Fibroblast of lung (primary cell): ENCODE data around the gene FOXRED1. TPM values are rescaled to one million over a fixed set of nuclear protein-coding genes. Genes with fewer than 3 reads are reported as not detected.
"Not testable (repeated sequence)": the region's sequence is repeated elsewhere in the genome, so short reads cannot be mapped to it uniquely, and the experiment has no call there.

Experiments used
- DNase-seq, 2 donors: peaks; one replicate each; pipeline versions ENCODE4 v3.0.0 to v3.0.0-alpha.2; 2010; ENCODE audit warnings: low read depth in 2 of 2
- H2AFZ ChIP-seq: 2 replicates; pipeline ENCODE4 v1.5.1; 2012; ENCODE audit warnings: low read length, control low read depth, inconsistent platforms
- H3K27ac ChIP-seq: 2 replicates; pipeline ENCODE4 v1.5.1; 2011; ENCODE audit warnings: low read length, control low read depth; ENCODE audit not compliant: insufficient read depth
- H3K27me3 ChIP-seq: 2 replicates; pipeline ENCODE4 v1.5.1; 2011; ENCODE audit warnings: mild to moderate bottlenecking, low read length; ENCODE audit not compliant: control insufficient read depth, insufficient read depth
- H3K36me3 ChIP-seq: 2 replicates; pipeline ENCODE4 v1.5.1; 2011; ENCODE audit warnings: low read length; ENCODE audit not compliant: control insufficient read depth, insufficient read depth
- H3K4me1 ChIP-seq: 2 replicates; pipeline ENCODE4 v1.5.1; 2011; ENCODE audit warnings: low read length; ENCODE audit not compliant: control insufficient read depth, insufficient read depth; ENCODE audit errors: extremely low read depth
- H3K4me2 ChIP-seq: 2 replicates; pipeline ENCODE4 v1.5.1; 2011; ENCODE audit warnings: low read length, control low read depth; ENCODE audit not compliant: insufficient read depth; ENCODE audit errors: extremely low read depth
- H3K4me3 ChIP-seq, 4 experiments: fragments of 200-600 bp in 1 of 4; sonication (generic) in 1 of 4; replicated peaks in 1 of 4; 2 replicates each; pipeline ENCODE4 v1.5.1; 2011 to 2016; ENCODE audit warnings: low read length in 4 of 4, low read depth in 3 of 4, mild to moderate bottlenecking in 3 of 4, control low read depth in 2 of 4, inconsistent platforms in 1 of 4, mixed read lengths in 1 of 4; ENCODE audit not compliant: insufficient read depth in 1 of 4; ENCODE audit errors: control extremely low read depth in 1 of 4
- H3K79me2 ChIP-seq: 2 replicates; pipeline ENCODE4 v1.5.1; 2012; ENCODE audit warnings: mild to moderate bottlenecking, low read length, inconsistent platforms; ENCODE audit not compliant: control insufficient read depth, insufficient read depth
- H3K9ac ChIP-seq: 2 replicates; pipeline ENCODE4 v1.5.1; 2011; ENCODE audit warnings: mild to moderate bottlenecking, low read length, control low read depth; ENCODE audit not compliant: insufficient read depth
- H3K9me3 ChIP-seq: 2 replicates; pipeline ENCODE4 v1.5.1; 2012; ENCODE audit warnings: low read depth, low read length; ENCODE audit not compliant: control insufficient read depth, insufficient read depth
- H4K20me1 ChIP-seq: 2 replicates; pipeline ENCODE4 v1.5.1; 2011; ENCODE audit warnings: low read length; ENCODE audit not compliant: control insufficient read depth, insufficient read depth; ENCODE audit errors: extremely low read depth
- EZH2 ChIP-seq: IDR thresholded peaks from 2 replicates; pipeline ENCODE4 v1.5.1; 2012; ENCODE audit warnings: low read length, control low read depth, mild to moderate bottlenecking; ENCODE audit errors: missing control alignments
- polyA plus RNA-seq, 2 donors: library from polyadenylated mRNA; depleted of rRNA in 1 of 2; stranded (reverse) in 1 of 2; unstranded in 1 of 2; fragments of >200 nt; gene quantifications; 2 replicates each; pipeline ENCODE4 v1.2.1, GENCODE V29; 2011 to 2012; ENCODE audit warnings: missing spikeins in 1 of 2
- total RNA-seq: library from RNA; depleted of rRNA; stranded (reverse); fragments of >200 nt; gene quantifications from 2 replicates; pipeline ENCODE4 v1.2.1, GENCODE V29; 2014
- TF ChIP-seq, protein P1 (sequence below), 2 donors: IDR thresholded peaks in 1 of 2; conservative IDR thresholded peaks in 1 of 2; 1 replicate in 1 of 2; 2 replicates in 1 of 2; pipeline ENCODE4 v1.5.1; 2011 to 2012; ENCODE audit warnings: low read length in 2 of 2, control low read depth in 1 of 2, inconsistent platforms in 1 of 2, low read depth in 1 of 2, mild to moderate bottlenecking in 1 of 2

FOXRED1 gene
- total and polyA plus RNA-seq, 2 donors (not counting 1 experiment from before 2014, with no cell fraction given) = 8.6 to 8.8 TPM

GRCh38 chr11:126307706-126308105, 38.8 kb downstream of the FOXRED1 start:
- H3K9me3 ChIP-seq = no peaks in the 10 kb centered on the region
- TF ChIP-seq, protein P1, sequence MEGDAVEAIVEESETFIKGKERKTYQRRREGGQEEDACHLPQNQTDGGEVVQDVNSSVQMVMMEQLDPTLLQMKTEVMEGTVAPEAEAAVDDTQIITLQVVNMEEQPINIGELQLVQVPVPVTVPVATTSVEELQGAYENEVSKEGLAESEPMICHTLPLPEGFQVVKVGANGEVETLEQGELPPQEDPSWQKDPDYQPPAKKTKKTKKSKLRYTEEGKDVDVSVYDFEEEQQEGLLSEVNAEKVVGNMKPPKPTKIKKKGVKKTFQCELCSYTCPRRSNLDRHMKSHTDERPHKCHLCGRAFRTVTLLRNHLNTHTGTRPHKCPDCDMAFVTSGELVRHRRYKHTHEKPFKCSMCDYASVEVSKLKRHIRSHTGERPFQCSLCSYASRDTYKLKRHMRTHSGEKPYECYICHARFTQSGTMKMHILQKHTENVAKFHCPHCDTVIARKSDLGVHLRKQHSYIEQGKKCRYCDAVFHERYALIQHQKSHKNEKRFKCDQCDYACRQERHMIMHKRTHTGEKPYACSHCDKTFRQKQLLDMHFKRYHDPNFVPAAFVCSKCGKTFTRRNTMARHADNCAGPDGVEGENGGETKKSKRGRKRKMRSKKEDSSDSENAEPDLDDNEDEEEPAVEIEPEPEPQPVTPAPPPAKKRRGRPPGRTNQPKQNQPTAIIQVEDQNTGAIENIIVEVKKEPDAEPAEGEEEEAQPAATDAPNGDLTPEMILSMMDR (conservative IDR thresholded peaks at IDR 0.05 in 1 of 2, IDR thresholded peaks at IDR 0.05 in 1 of 2; ENCODE audit: low read depth in 1 of 2, low read length in 2 of 2) = peak; percentile 43 to 60
- no peak for TF ChIP-seq EZH2
- DNase-seq = peak; percentile 39 to 66
- H3K9ac ChIP-seq = no peak overlapping the region
- H3K27ac ChIP-seq = no peak overlapping the region
- peaks cover 3% of the 10 kb centered on the region for H3K36me3 ChIP-seq
- H2AFZ ChIP-seq = no peak overlapping the region
- H3K79me2 ChIP-seq = no peaks in the 10 kb centered on the region
- no peak overlapping the region for H3K4me3 ChIP-seq
- no peak overlapping the region for H3K4me2 ChIP-seq
- H3K4me1 ChIP-seq = peaks cover 4% of the 10 kb centered on the region
- no peaks in the 10 kb centered on the region for H3K27me3 ChIP-seq
- H4K20me1 ChIP-seq = no peaks in the 10 kb centered on the region

- Histone ChIP-seq H3K27me3 (no peaks in the 10 kb centered on the region), H3K36me3 (peaks cover 3% of the 10 kb centered on the region), H3K9me3 (no peaks in the 10 kb centered on the region), H3K4me3 (no peak overlapping the region), H4K20me1 (no peaks in the 10 kb centered on the region), H3K4me1 (peaks cover 2% of the 10 kb centered on the region), H3K4me2 (no peak overlapping the region), H3K9ac (no peak overlapping the region), H2AFZ (no peak overlapping the region), H3K79me2 (no peaks in the 10 kb centered on the region), H3K27ac (no peak overlapping the region)
- DNase-seq = no peak
- no peak for TF ChIP-seq EZH2
- TF ChIP-seq, protein P1 (conservative IDR thresholded peaks at IDR 0.05 in 1 of 2, IDR thresholded peaks at IDR 0.05 in 1 of 2; ENCODE audit: low read depth in 1 of 2, low read length in 2 of 2) = no peak
Observed at GRCh38 chr11:126308271-126308671, 39.3 kb downstream of the FOXRED1 start.

DNA sequence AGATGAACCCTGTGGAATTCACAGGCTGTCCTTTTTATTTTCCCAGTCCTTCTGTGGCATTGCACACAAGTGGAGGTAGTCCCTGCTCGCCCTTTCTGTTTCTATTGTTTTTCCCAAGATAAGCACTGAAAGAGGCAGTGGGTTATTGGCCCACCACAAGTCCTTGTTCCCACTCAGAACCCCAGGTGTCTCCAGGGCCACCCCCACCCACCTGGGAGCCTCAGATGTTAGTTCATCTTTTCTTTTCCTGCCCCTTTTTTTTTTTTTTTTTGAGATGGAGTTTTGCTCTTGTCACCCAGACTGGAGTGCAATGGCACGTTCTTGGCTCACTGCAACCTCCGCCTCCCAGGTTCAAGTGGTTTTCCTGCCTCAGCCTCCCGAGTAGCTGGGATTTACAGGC, 39.8 kb downstream of the FOXRED1 start:
- H3K9me3 ChIP-seq, H3K4me1 ChIP-seq, H3K27ac ChIP-seq, H3K27me3 ChIP-seq, H3K4me3 ChIP-seq, H3K36me3 ChIP-seq, H3K4me2 ChIP-seq, H4K20me1 ChIP-seq, DNase-seq, H3K9ac ChIP-seq, H3K79me2 ChIP-seq, H2AFZ ChIP-seq: not testable (repeated sequence)
